ENCODE measurements around the gene PTPRT.

- TF ChIP-seq EZH2phosphoT487 (IDR thresholded peaks at IDR 0.05; ENCODE audit: low read length), result no peak
- TF ChIP-seq CTCF (IDR thresholded peaks at IDR 0.05; ENCODE audit: low read length), result no peak
- TF ChIP-seq EZH2 (optimal IDR thresholded peaks at IDR 0.05; ENCODE audit: low read depth, low read length), result no peak
These were observed 52.5 kb downstream of the PTPRT start for GRCh38 chr20:43137160-43137559.

All from MM.1S (cell line).